ENCODE data around the gene DNMT3A. TPM values are rescaled to one million over a fixed set of nuclear protein-coding genes. Genes with fewer than 3 reads are reported as not detected.

DNMT3A gene
- total RNA-seq, 3 donors from 2014 or later (not counting 1 experiment from before 2014, with no cell fraction given) = 36.3 to 60.7 (median 45.2) TPM

DNA sequence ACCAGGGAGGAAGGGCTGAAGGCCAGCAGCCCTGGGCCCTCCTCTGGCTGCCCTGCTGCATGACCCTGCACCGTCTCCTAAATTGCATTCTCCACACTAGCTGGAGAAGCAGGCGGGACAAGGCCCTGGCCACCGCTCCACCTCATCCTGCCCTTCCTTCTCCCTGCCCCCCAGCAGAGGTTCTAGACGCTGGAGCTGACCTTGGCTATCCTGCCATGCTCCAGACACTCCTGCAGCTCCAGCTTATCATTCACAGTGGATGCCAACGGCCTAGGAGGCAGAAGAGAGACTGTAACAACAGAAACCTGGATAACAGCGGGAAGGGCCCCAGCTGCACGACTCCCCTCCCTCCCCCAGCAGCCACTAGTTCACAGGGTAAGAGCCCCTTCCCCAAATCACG is 105.0 kb downstream of the DNMT3A start:
- ATAC-seq (no peak), DNase-seq (no peak)
- H3K9me3 ChIP-seq (ENCODE audit: control insufficient read depth, insufficient read depth, low read length) = no peaks in the 10 kb centered on the region
- intact Hi-C loops (cut with micrococcal nuclease) = no loop called here
- H3K27me3 Mint-ChIP-seq (ENCODE audit: low read depth in 2 of 2) = no peaks in the 10 kb centered on the region
- peaks cover 69% of the 10 kb centered on the region for H3K36me3 ChIP-seq (ENCODE audit: control insufficient read depth, insufficient read depth, low read length)
- no peaks in the 10 kb centered on the region for H3K27me3 ChIP-seq (ENCODE audit: control insufficient read depth, insufficient read depth, low read length)
- peaks cover 13% of the 10 kb centered on the region for H3K36me3 Mint-ChIP-seq
- no peak overlapping the region for H3K27ac Mint-ChIP-seq
- WGBS (ENCODE audit: insufficient coverage) = 97% methylated on average over 8 of the region's 8 CpGs
- peaks cover 0 to 11% of the 10 kb centered on the region in 2 donors for H3K4me1 Mint-ChIP-seq
- H3K4me1 ChIP-seq (ENCODE audit: control insufficient read depth, insufficient read depth, low read length) = no peaks in the 10 kb centered on the region
- H3K9me3 Mint-ChIP-seq = no peaks in the 10 kb centered on the region
- no peak overlapping the region for H3K4me3 Mint-ChIP-seq
- H3K4me3 ChIP-seq (ENCODE audit: low read length) = no peak overlapping the region
- no peak overlapping the region for H3K27ac ChIP-seq (ENCODE audit: low read length)
- no peak for TF ChIP-seq CTCF (IDR thresholded peaks at IDR 0.05)

GRCh38 chr2:25234738-25235137 is 107.0 kb downstream of the DNMT3A start:
- H3K4me1 ChIP-seq (ENCODE audit: control insufficient read depth, insufficient read depth, low read length) = no peaks in the 10 kb centered on the region
- no peak overlapping the region for H3K27ac Mint-ChIP-seq
- WGBS (ENCODE audit: insufficient coverage) = 98% methylated on average over 7 of the region's 8 CpGs
- intact Hi-C loops (cut with micrococcal nuclease) = no loop called here
- H3K27ac ChIP-seq (ENCODE audit: low read length) = no peak overlapping the region
- H3K4me3 Mint-ChIP-seq = no peak overlapping the region
- H3K27me3 Mint-ChIP-seq (ENCODE audit: low read depth in 2 of 2) = no peaks in the 10 kb centered on the region
- no peak overlapping the region for H3K4me3 ChIP-seq (ENCODE audit: low read length)
- ATAC-seq (no peak), DNase-seq (no peak)
- peaks cover 13% of the 10 kb centered on the region for H3K36me3 Mint-ChIP-seq
- H3K9me3 Mint-ChIP-seq = no peaks in the 10 kb centered on the region
- no peaks in the 10 kb centered on the region for H3K9me3 ChIP-seq (ENCODE audit: control insufficient read depth, insufficient read depth, low read length)
- H3K36me3 ChIP-seq (ENCODE audit: control insufficient read depth, insufficient read depth, low read length) = peaks cover 52% of the 10 kb centered on the region
- TF ChIP-seq CTCF (IDR thresholded peaks at IDR 0.05) = no peak
- no peaks in the 10 kb centered on the region for H3K27me3 ChIP-seq (ENCODE audit: control insufficient read depth, insufficient read depth, low read length)
- peaks cover 0 to 5% of the 10 kb centered on the region in 2 donors for H3K4me1 Mint-ChIP-seq

- Histone ChIP-seq H3K4me3 (ENCODE audit: low read length) (no peak overlapping the region), H3K4me1 (ENCODE audit: control insufficient read depth, insufficient read depth, low read length) (no peaks in the 10 kb centered on the region), H3K27me3 (ENCODE audit: control insufficient read depth, insufficient read depth, low read length) (no peaks in the 10 kb centered on the region), H3K27ac (ENCODE audit: low read length) (no peak overlapping the region), H3K9me3 (ENCODE audit: control insufficient read depth, insufficient read depth, low read length) (no peaks in the 10 kb centered on the region), H3K36me3 (ENCODE audit: control insufficient read depth, insufficient read depth, low read length) (peaks cover 45% of the 10 kb centered on the region)
- DNase-seq (no peak), ATAC-seq (no peak)
- intact Hi-C loops (cut with micrococcal nuclease) = no loop called here
- WGBS (ENCODE audit: insufficient coverage) = 97% methylated on average over 20 of the region's 20 CpGs
- Mint-ChIP-seq H3K36me3 (peaks cover 13% of the 10 kb centered on the region), H3K27me3 (ENCODE audit: low read depth in 2 of 2) (no peaks in the 10 kb centered on the region), H3K27ac (peak overlapping the region in 1 of 2 donors; percentile 29), H3K9me3 (no peaks in the 10 kb centered on the region), H3K4me1 (peaks cover 0 to 5% of the 10 kb centered on the region in 2 donors), H3K4me3 (no peak overlapping the region)
- no peak for TF ChIP-seq CTCF (IDR thresholded peaks at IDR 0.05)
These were observed 107.7 kb downstream of the DNMT3A start for GRCh38 chr2:25233916-25234605.

Data from natural killer cell (primary cell).